Upper lobe of left lung (tissue), 6 donors: ENCODE data around the gene DNAAF1. TPM values are rescaled to one million over a fixed set of nuclear protein-coding genes. Genes with fewer than 3 reads are reported as not detected.

Source experiments
- ATAC-seq, 2 donors: fragments of 200-7000 bp; cut with Tn5 transposase; one replicate each; pipeline ENCODE4 v1.9.1; 2022; ENCODE audit warnings: mild to moderate bottlenecking in 2 of 2, moderate library complexity in 2 of 2; ENCODE audit not compliant: low FRiP score in 2 of 2
- DNase-seq, 2 donors: peaks; one replicate each; pipeline ENCODE4 v3.0.0-alpha.2; 2019 to 2020
- H3K27ac ChIP-seq, 4 donors: fragments of 200-600 bp; sonication (generic); one replicate each; pipeline ENCODE4 v1.5.1; 2016 to 2019
- H3K27me3 ChIP-seq, 4 donors: fragments of 200-600 bp; sonication (generic); one replicate each; pipeline ENCODE4 v1.5.1; 2017 to 2019
- H3K36me3 ChIP-seq, 4 donors: fragments of 200-600 bp; sonication (generic); one replicate each; pipeline ENCODE4 v1.5.1; 2016 to 2019
- H3K4me1 ChIP-seq, 4 donors: fragments of 200-600 bp; sonication (generic); one replicate each; pipeline ENCODE4 v1.5.1; 2018 to 2019
- H3K4me3 ChIP-seq, 4 donors: fragments of 200-600 bp; sonication (generic); one replicate each; pipeline ENCODE4 v1.5.1; 2017 to 2019; ENCODE audit warnings: mild to moderate bottlenecking in 2 of 4, moderate library complexity in 1 of 4
- H3K9me3 ChIP-seq, 4 donors: fragments of 200-600 bp; sonication (generic); one replicate each; pipeline ENCODE4 v1.5.1; 2018 to 2019
- CTCF ChIP-seq, 6 experiments: fragments of 450-650 bp in 4 of 6; fragments of 200-600 bp in 2 of 6; sonication (generic) in 2 of 6; IDR thresholded peaks; one replicate each; pipeline ENCODE4 v1.5.1; 2016 to 2019; ENCODE audit warnings: antibody characterized with exemption in 6 of 6
- EP300 ChIP-seq, 4 donors: sonication (generic); formaldehyde crosslinking; IDR thresholded peaks; one replicate each; pipeline ENCODE4 v1.5.1; 2017; ENCODE audit warnings: antibody characterized with exemption in 4 of 4, control low read depth in 2 of 4
- POLR2A ChIP-seq, 4 donors: fragments of 450-650 bp; IDR thresholded peaks; one replicate each; pipeline ENCODE4 v1.5.1; 2016 to 2017; ENCODE audit warnings: antibody characterized with exemption in 4 of 4, mild to moderate bottlenecking in 2 of 4
- POLR2AphosphoS5 ChIP-seq, 2 donors: sonication (generic); formaldehyde crosslinking; IDR thresholded peaks; one replicate each; pipeline ENCODE4 v1.5.1; 2017; ENCODE audit warnings: antibody characterized with exemption in 2 of 2
- WGBS, 2 donors: methylation state at CpG; one replicate each; pipeline ENCODE4 v1.1.5; 2017 to 2018; 5-methylcytosine and 5-hydroxymethylcytosine counted together
- total RNA-seq, 6 donors: library from RNA; depleted of rRNA in 4 of 6; stranded (reverse); fragments of >200 nt in 4 of 6; gene quantifications; one replicate each; pipeline versions ENCODE4 v1.1.0 to v1.2.1, GENCODE V29; 2016 to 2021
- donor health status: DM: no; HTN: no; CAD: no; lungs with moderate emphysema.
- donor health status: DM: no; HTN: yes; CAD: no; lungs with severe emphysema.

The DNAAF1 gene
- total RNA-seq, 6 donors from 2014 or later, result 0.97 to 58.7 (median 28.5) TPM

GRCh38 chr16:84225571-84225970, 80.5 kb downstream of the DNAAF1 start:
- Histone ChIP-seq H3K36me3 (no peaks in the 10 kb centered on the region), H3K4me1 (peaks cover 0 to 8% (median 2%) of the 10 kb centered on the region in 4 donors), H3K27me3 (no peaks in the 10 kb centered on the region), H3K9me3 (no peaks in the 10 kb centered on the region), H3K27ac (no peak overlapping the region), H3K4me3 (no peak overlapping the region)
- no peak for TF ChIP-seq POLR2A (IDR thresholded peaks at IDR 0.05)
- 76 to 89% methylated on average over 3 to 7 of the region's 7 CpGs for WGBS, 2 donors
- ATAC-seq, result no peak
- DNase-seq, result peak in 1 of 2 donors; percentile 70

DNA sequence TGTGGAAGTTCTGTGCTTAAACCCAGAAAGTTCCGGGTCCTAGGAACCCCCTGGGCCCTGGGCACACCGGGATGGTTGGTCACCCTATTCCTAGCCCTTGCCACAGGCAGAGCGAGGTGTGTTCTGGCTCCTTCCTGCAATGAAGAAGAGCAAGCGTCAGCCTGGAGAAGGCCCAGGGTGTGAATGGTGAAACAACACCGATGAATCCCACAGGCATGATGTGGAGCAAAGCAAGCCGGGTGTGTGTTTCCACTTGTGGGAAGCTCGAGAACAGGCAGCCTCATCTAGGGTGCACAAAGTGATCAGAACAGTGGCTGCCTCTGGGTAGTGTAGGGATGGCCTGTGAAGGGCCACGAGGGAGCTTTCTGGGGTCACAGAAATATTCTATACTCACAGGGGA, 80.9 kb downstream of the DNAAF1 start:
- no peaks in the 10 kb centered on the region for H3K36me3 ChIP-seq
- WGBS, 2 donors, result 70 to 84% methylated on average over 8 of the region's 8 CpGs
- no peak overlapping the region for H3K4me3 ChIP-seq
- no peak for ATAC-seq
- no peak overlapping the region for H3K27ac ChIP-seq
- H3K27me3 ChIP-seq, result no peaks in the 10 kb centered on the region
- DNase-seq, result no peak
- TF ChIP-seq EP300 (IDR thresholded peaks at IDR 0.05) (no peak), CTCF (IDR thresholded peaks at IDR 0.05) (no peak), POLR2A (IDR thresholded peaks at IDR 0.05) (no peak), POLR2AphosphoS5 (IDR thresholded peaks at IDR 0.05) (no peak)
- peaks cover 0 to 8% (median 2%) of the 10 kb centered on the region in 4 donors for H3K4me1 ChIP-seq
- H3K9me3 ChIP-seq, result no peaks in the 10 kb centered on the region

Other genes with a start within 250 kb of the DNAAF1 start
- gene MLYCD, start 246.2 kb upstream of the DNAAF1 start, total RNA-seq, result 10 to 100 TPM in 3 of 6 donors, 1 to 10 TPM in 3; 7.5 to 30.4 (median 11.3) TPM
- 10 to 100 TPM in 5 of 6 donors, 1 to 10 TPM in 1; 7.3 to 34.2 (median 16.3) TPM for gene OSGIN1, start 192.1 kb upstream of the DNAAF1 start, total RNA-seq
- gene NECAB2, start 177.1 kb upstream of the DNAAF1 start, total RNA-seq, result 1 to 10 TPM in 1 of 6 donors, under 1 TPM in 2, not detected in 3; 0.40 to 1.2 (median 0.44) TPM
- not detected for gene SLC38A8, start 102.5 kb upstream of the DNAAF1 start, total RNA-seq
- 100 to 1,000 TPM in 4 of 6 donors, 10 to 100 TPM in 2; 83.6 to 156 (median 105) TPM for gene MBTPS1, start 28.4 kb upstream of the DNAAF1 start, total RNA-seq
- gene HSDL1, start 131 bp upstream of the DNAAF1 start, total RNA-seq, result 10 to 100 TPM in 5 of 6 donors, 1 to 10 TPM in 1; 7.2 to 25.7 (median 19.0) TPM
- gene TAF1C, start 41.7 kb downstream of the DNAAF1 start, total RNA-seq, result 100 to 1,000 TPM in 2 of 6 donors, 10 to 100 TPM in 4; 23.2 to 227 (median 65.0) TPM
- 1 to 10 TPM in 1 of 6 donors, not detected in 5; 1.1 TPM for gene ADAD2, start 45.8 kb downstream of the DNAAF1 start, total RNA-seq
- not detected for gene KCNG4, start 94.7 kb downstream of the DNAAF1 start, total RNA-seq
- 10 to 100 TPM in 3 of 6 donors, 1 to 10 TPM in 3; 3.5 to 63.0 (median 10.2) TPM for gene WFDC1, start 149.6 kb downstream of the DNAAF1 start, total RNA-seq
- gene ATP2C2, start 223.2 kb downstream of the DNAAF1 start, total RNA-seq, result 100 to 1,000 TPM in 2 of 6 donors, 10 to 100 TPM in 4; 36.6 to 153 (median 61.5) TPM